ENCODE results near the gene HOXD12. TPM values are rescaled to one million over a fixed set of nuclear protein-coding genes. Genes with fewer than 3 reads are reported as not detected.

HOXD12 gene
- polyA plus RNA-seq, 1 donor (not counting 4 experiments of a cell fraction or from before 2014, with no cell fraction given) = not detected

GRCh38 chr2:176067589-176068418, 31.8 kb upstream of the HOXD12 start:
- H3K9me3 ChIP-seq (ENCODE audit: control insufficient read depth, low read depth, low read length) = no peaks in the 10 kb centered on the region
- H3K27ac ChIP-seq (ENCODE audit: control insufficient read depth, insufficient read depth, low read length) = no peak overlapping the region
- H3K36me3 ChIP-seq (ENCODE audit: control insufficient read depth in 2 of 2, extremely low read depth in 1 of 2, insufficient read depth in 2 of 2, low read length in 2 of 2) = no peaks in the 10 kb centered on the region
- FAIRE-seq = no peak
- no peak for DNase-seq (ENCODE audit: low read depth, low spot score)
- dilution Hi-C loops (cut with MboI; ENCODE audit: extremely low pct_ligation_motif_present, low sequenced_read_pairs) = no loop called here
- H3K4me3 ChIP-seq (ENCODE audit: control insufficient read depth in 2 of 3, extremely low read depth in 1 of 3, insufficient read depth in 2 of 3, low read depth in 1 of 3, low read length in 3 of 3) = no peak overlapping the region
- no peak overlapping the region for H2AFZ ChIP-seq (ENCODE audit: control insufficient read depth, low read length)
- H4K20me1 ChIP-seq (ENCODE audit: control insufficient read depth, extremely low read depth, insufficient read depth, low read length) = peaks cover 2% of the 10 kb centered on the region
- TF ChIP-seq CTCF (optimal IDR thresholded peaks at IDR 0.05 in 1 of 3, IDR thresholded peaks at IDR 0.05 in 1 of 3, conservative IDR thresholded peaks at IDR 0.05 in 1 of 3; ENCODE audit: extremely low read depth in 1 of 3, insufficient read depth in 2 of 3, low read length in 3 of 3) (no peak), EZH2 (IDR thresholded peaks at IDR 0.05; ENCODE audit: low read length) (no peak)
- no peaks in the 10 kb centered on the region for H3K4me1 ChIP-seq (ENCODE audit: control insufficient read depth, extremely low read depth, insufficient read depth, low read length)
- no peaks in the 10 kb centered on the region for H3K9me1 ChIP-seq (ENCODE audit: control insufficient read depth, extremely low read depth, insufficient read depth, low read length)
- H3K4me2 ChIP-seq (ENCODE audit: control insufficient read depth, extremely low read depth, insufficient read depth, low read depth, low read length) = peak overlapping the region; percentile 19
- no peaks in the 10 kb centered on the region for H3K79me2 ChIP-seq (ENCODE audit: control insufficient read depth, insufficient read depth, low read length)
- peaks cover 80% of the 10 kb centered on the region for H3K27me3 ChIP-seq (ENCODE audit: control insufficient read depth, extremely low read depth, insufficient read depth, low read length)
- no peak overlapping the region for H3K9ac ChIP-seq (ENCODE audit: control insufficient read depth, extremely low read depth, insufficient read depth, low read length)

- Histone ChIP-seq H3K4me2 (ENCODE audit: control insufficient read depth, extremely low read depth, insufficient read depth, low read depth, low read length) (no peak overlapping the region), H3K9me3 (ENCODE audit: control insufficient read depth, low read depth, low read length) (no peaks in the 10 kb centered on the region), H3K27me3 (ENCODE audit: control insufficient read depth, extremely low read depth, insufficient read depth, low read length) (peaks cover 86% of the 10 kb centered on the region), H3K36me3 (ENCODE audit: control insufficient read depth in 2 of 2, extremely low read depth in 1 of 2, insufficient read depth in 2 of 2, low read length in 2 of 2) (no peaks in the 10 kb centered on the region), H2AFZ (ENCODE audit: control insufficient read depth, low read length) (no peak overlapping the region), H3K4me3 (ENCODE audit: control insufficient read depth in 2 of 3, extremely low read depth in 1 of 3, insufficient read depth in 2 of 3, low read depth in 1 of 3, low read length in 3 of 3) (no peak overlapping the region), H3K4me1 (ENCODE audit: control insufficient read depth, extremely low read depth, insufficient read depth, low read length) (no peaks in the 10 kb centered on the region), H3K79me2 (ENCODE audit: control insufficient read depth, insufficient read depth, low read length) (no peaks in the 10 kb centered on the region), H4K20me1 (ENCODE audit: control insufficient read depth, extremely low read depth, insufficient read depth, low read length) (peaks cover 2% of the 10 kb centered on the region), H3K27ac (ENCODE audit: control insufficient read depth, insufficient read depth, low read length) (no peak overlapping the region), H3K9me1 (ENCODE audit: control insufficient read depth, extremely low read depth, insufficient read depth, low read length) (no peaks in the 10 kb centered on the region), H3K9ac (ENCODE audit: control insufficient read depth, extremely low read depth, insufficient read depth, low read length) (no peak overlapping the region)
- no peak for TF ChIP-seq CTCF (optimal IDR thresholded peaks at IDR 0.05 in 1 of 3, IDR thresholded peaks at IDR 0.05 in 1 of 3, conservative IDR thresholded peaks at IDR 0.05 in 1 of 3; ENCODE audit: extremely low read depth in 1 of 3, insufficient read depth in 2 of 3, low read length in 3 of 3)
- peak; percentile 41 for TF ChIP-seq EZH2 (IDR thresholded peaks at IDR 0.05; ENCODE audit: low read length)
- dilution Hi-C loops (cut with MboI; ENCODE audit: extremely low pct_ligation_motif_present, low sequenced_read_pairs) = no loop called here
- FAIRE-seq = no peak
- no peak for DNase-seq (ENCODE audit: low read depth, low spot score)
Observed at GRCh38 chr2:176068419-176068832, 31.2 kb upstream of the HOXD12 start.

All from keratinocyte (primary cell).